ENCODE data around the gene KRTAP1-1.
A peak's percentile ranks its signal among the peaks of the same experiment; 100 is the strongest.
"Not testable (repeated sequence)": the region's sequence is repeated elsewhere in the genome, so short reads cannot be mapped to it uniquely, and the experiment has no call there.

KRTAP1-1 gene

DNA sequence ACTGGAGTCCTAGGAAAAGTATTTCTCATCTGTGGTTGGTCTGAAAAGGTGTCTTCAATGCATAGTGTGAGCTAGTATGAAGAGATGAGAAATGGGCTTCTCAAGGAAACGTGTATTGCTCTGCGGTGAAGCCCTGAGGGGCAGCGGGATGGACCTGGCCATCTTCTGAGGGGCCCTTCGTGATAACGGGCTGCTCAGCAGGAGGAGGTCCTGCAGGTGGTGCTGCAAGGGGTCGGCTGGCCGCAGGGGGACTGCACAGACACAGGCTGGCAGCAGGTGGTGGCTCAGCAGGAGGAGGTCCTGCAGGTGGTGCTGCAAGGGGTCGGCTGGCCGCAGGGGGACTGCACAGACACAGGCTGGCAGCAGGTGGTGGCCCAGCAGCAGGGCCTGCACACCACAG lies 13.3 kb upstream of the KRTAP1-1 start:
- not testable (repeated sequence) for H3K9me3 ChIP-seq (ENCODE audit: control insufficient read depth, insufficient read depth, low read length); H3K27ac ChIP-seq (ENCODE audit: low read depth, low read length); H3K79me2 ChIP-seq (ENCODE audit: control insufficient read depth, low read length); H3K27me3 ChIP-seq (ENCODE audit: control insufficient read depth, low read length); H4K20me1 ChIP-seq (ENCODE audit: control insufficient read depth, insufficient read depth, low read depth, low read length); H3K4me2 ChIP-seq (ENCODE audit: low read length); H3K4me3 ChIP-seq (ENCODE audit: low read length); H3K9me2 ChIP-seq (replicated peaks; ENCODE audit: control insufficient read depth, low read length); H3K36me3 ChIP-seq (ENCODE audit: control insufficient read depth, low read length); H3F3A ChIP-seq (ENCODE audit: control insufficient read depth, insufficient read depth); H3K4me1 ChIP-seq (ENCODE audit: control insufficient read depth, low read length)

DNA sequence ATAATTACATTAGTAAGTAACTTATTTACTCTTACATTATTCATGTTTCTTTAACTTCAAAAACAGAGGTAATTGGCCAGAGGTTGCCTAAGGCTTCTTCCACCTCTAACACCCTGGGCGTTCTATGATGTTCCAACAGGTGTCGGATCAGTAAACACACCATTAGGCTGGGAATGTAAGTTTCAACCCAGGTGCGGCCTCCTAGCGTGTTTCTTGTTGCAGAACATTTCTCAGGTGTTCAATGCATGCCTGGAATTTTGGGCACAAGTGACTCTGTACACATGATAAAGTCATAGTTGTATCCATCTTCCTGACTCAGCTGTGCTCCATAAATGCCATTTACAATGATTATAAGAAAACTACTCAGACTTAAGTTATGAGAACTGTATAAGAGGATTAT lies 12.8 kb upstream of the KRTAP1-1 start:
- Histone ChIP-seq H4K20me1 (ENCODE audit: control insufficient read depth, insufficient read depth, low read depth, low read length) (no peaks in the 10 kb centered on the region), H3K4me1 (ENCODE audit: control insufficient read depth, low read length) (peaks cover 3% of the 10 kb centered on the region), H3F3A (ENCODE audit: control insufficient read depth, insufficient read depth) (no peaks in the 10 kb centered on the region), H3K9me3 (ENCODE audit: control insufficient read depth, insufficient read depth, low read length) (no peaks in the 10 kb centered on the region), H3K4me3 (ENCODE audit: low read length) (no peak overlapping the region), H3K4me2 (ENCODE audit: low read length) (no peak overlapping the region), H3K27ac (ENCODE audit: low read depth, low read length) (no peak overlapping the region), H3K79me2 (ENCODE audit: control insufficient read depth, low read length) (no peaks in the 10 kb centered on the region), H3K36me3 (ENCODE audit: control insufficient read depth, low read length) (no peaks in the 10 kb centered on the region), H3K9me2 (replicated peaks; ENCODE audit: control insufficient read depth, low read length) (no peaks in the 10 kb centered on the region), H3K27me3 (ENCODE audit: control insufficient read depth, low read length) (0 out of 2 replicates have a peak, but pooled peaks cover 2% of the 10 kb centered on the region)
- TF ChIP-seq EZH2phosphoT487 (IDR thresholded peaks at IDR 0.05; ENCODE audit: borderline replicate concordance, low read length) (no peak), CTCF (IDR thresholded peaks at IDR 0.05; ENCODE audit: low read depth, low read length, poor library complexity, severe bottlenecking) (no peak)

GRCh38 chr17:41052566-41052965 lies 11.3 kb upstream of the KRTAP1-1 start:
- Histone ChIP-seq H3K9me3 (ENCODE audit: control insufficient read depth, insufficient read depth, low read length) (no peaks in the 10 kb centered on the region), H3K4me3 (ENCODE audit: low read length) (no peak overlapping the region), H3K4me2 (ENCODE audit: low read length) (no peak overlapping the region), H3K4me1 (ENCODE audit: control insufficient read depth, low read length) (peaks cover 9% of the 10 kb centered on the region), H3K9me2 (replicated peaks; ENCODE audit: control insufficient read depth, low read length) (no peaks in the 10 kb centered on the region), H3K79me2 (ENCODE audit: control insufficient read depth, low read length) (no peaks in the 10 kb centered on the region), H3K27me3 (ENCODE audit: control insufficient read depth, low read length) (0 out of 2 replicates have a peak, but pooled peaks cover 6% of the 10 kb centered on the region), H3F3A (ENCODE audit: control insufficient read depth, insufficient read depth) (no peaks in the 10 kb centered on the region), H3K36me3 (ENCODE audit: control insufficient read depth, low read length) (no peaks in the 10 kb centered on the region), H4K20me1 (ENCODE audit: control insufficient read depth, insufficient read depth, low read depth, low read length) (no peaks in the 10 kb centered on the region), H3K27ac (ENCODE audit: low read depth, low read length) (no peak overlapping the region)
- TF ChIP-seq CTCF (IDR thresholded peaks at IDR 0.05; ENCODE audit: low read depth, low read length, poor library complexity, severe bottlenecking) = no peak
- TF ChIP-seq EZH2phosphoT487 (IDR thresholded peaks at IDR 0.05; ENCODE audit: borderline replicate concordance, low read length) = no peak

GRCh38 chr17:41049110-41049509 lies 7.9 kb upstream of the KRTAP1-1 start:
- no peaks in the 10 kb centered on the region for H3K36me3 ChIP-seq (ENCODE audit: control insufficient read depth, low read length)
- H3K4me1 ChIP-seq (ENCODE audit: control insufficient read depth, low read length) = peaks cover 17% of the 10 kb centered on the region
- H3K4me3 ChIP-seq (ENCODE audit: low read length) = no peak overlapping the region
- TF ChIP-seq CTCF (IDR thresholded peaks at IDR 0.05; ENCODE audit: low read depth, low read length, poor library complexity, severe bottlenecking) (no peak), EZH2phosphoT487 (IDR thresholded peaks at IDR 0.05; ENCODE audit: borderline replicate concordance, low read length) (no peak)
- no peaks in the 10 kb centered on the region for H3F3A ChIP-seq (ENCODE audit: control insufficient read depth, insufficient read depth)
- H3K79me2 ChIP-seq (ENCODE audit: control insufficient read depth, low read length) = no peaks in the 10 kb centered on the region
- no peak overlapping the region for H3K27ac ChIP-seq (ENCODE audit: low read depth, low read length)
- no peaks in the 10 kb centered on the region for H4K20me1 ChIP-seq (ENCODE audit: control insufficient read depth, insufficient read depth, low read depth, low read length)
- no peaks in the 10 kb centered on the region for H3K9me3 ChIP-seq (ENCODE audit: control insufficient read depth, insufficient read depth, low read length)
- peak overlapping the region; percentile 26; the same call in 1 of the 2 replicates for H3K4me2 ChIP-seq (ENCODE audit: low read length)
- H3K9me2 ChIP-seq (replicated peaks; ENCODE audit: control insufficient read depth, low read length) = no peaks in the 10 kb centered on the region
- H3K27me3 ChIP-seq (ENCODE audit: control insufficient read depth, low read length) = 0 out of 2 replicates have a peak, but pooled peaks cover 4% of the 10 kb centered on the region
